Measurements from ENCODE around the gene ITPRIPL1.

DNA sequence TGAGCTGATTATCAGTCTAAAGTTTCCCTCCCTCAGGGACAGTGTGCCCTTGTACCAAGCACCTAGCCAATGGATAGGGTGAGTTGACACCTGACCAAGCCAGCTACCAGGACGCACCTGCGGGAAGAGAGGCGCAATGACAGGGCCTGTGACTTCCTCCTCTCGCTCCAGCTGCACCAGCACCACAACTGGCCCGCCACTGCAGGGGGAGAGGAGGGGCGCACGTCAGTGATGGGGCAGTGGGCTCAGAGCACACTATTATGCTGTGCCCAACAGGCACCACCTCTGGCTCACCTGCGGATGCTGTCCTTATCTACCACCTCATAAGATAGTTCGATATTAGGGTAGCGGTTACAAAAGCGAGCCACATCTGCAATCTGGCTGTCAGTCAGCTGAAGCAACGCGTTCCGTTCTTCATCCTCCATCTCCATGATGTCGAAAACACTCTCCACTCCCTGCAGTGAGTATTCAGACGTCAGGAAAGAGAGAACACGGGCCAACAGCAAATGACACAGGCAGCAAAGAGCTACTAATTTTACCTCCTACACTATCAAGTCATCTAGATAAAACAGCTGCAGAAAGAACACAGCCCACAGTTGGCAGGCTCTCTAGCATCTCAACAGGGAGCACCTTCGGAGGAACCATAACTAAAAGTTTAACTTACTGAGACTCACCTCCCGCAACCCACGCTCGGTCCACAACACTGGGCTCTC is 48.2 kb upstream of the ITPRIPL1 start:
- TF ChIP-seq POLR2A (IDR thresholded peaks at IDR 0.05; ENCODE audit: low read depth, low read length) (no peak), POLR2AphosphoS5 (IDR thresholded peaks at IDR 0.05; ENCODE audit: low read depth, low read length) (no peak; the same call in 1 of the 2 replicates), TAF1 (IDR thresholded peaks at IDR 0.05; ENCODE audit: low read depth, low read length) (no peak), POU2F2 (IDR thresholded peaks at IDR 0.05; ENCODE audit: low read depth, low read length) (no peak)

Data from GM12891 (cell line).